MM.1S (cell line): ENCODE results near the gene ENOSF1.

Source experiments
- DNase-seq: peaks from one replicate; pipeline ENCODE4 v3.0.0-alpha.2; 2015
- H2AFZ ChIP-seq: fragments of 300-600 bp; sonication (generic); 2 replicates; pipeline ENCODE4 v1.6.0; 2016; ENCODE audit warnings: antibody characterized with exemption, low read length
- H3F3A ChIP-seq: fragments of 300-600 bp; sonication (generic); 2 replicates; pipeline ENCODE4 v1.6.1; 2016; ENCODE audit warnings: mild to moderate bottlenecking, antibody characterized with exemption, low read length, moderate library complexity, mixed read lengths; ENCODE audit not compliant: insufficient read depth
- H3K27ac ChIP-seq: fragments of 300-600 bp; sonication (generic); 2 replicates; pipeline ENCODE4 v1.5.1; 2016; ENCODE audit warnings: mild to moderate bottlenecking, low read length
- H3K27me3 ChIP-seq: fragments of 300-600 bp; sonication (generic); replicated peaks from 2 replicates; pipeline ENCODE4 v1.6.0; 2016; ENCODE audit warnings: low read length; ENCODE audit not compliant: insufficient read depth
- H3K36me3 ChIP-seq: fragments of 300-600 bp; sonication (generic); replicated peaks from 2 replicates; pipeline ENCODE4 v1.6.1; 2016; ENCODE audit warnings: mild to moderate bottlenecking, low read length, mixed read lengths; ENCODE audit not compliant: insufficient read depth
- H3K4me1 ChIP-seq: fragments of 300-600 bp; sonication (generic); 2 replicates; pipeline ENCODE4 v1.6.1; 2016; ENCODE audit warnings: low read length, mixed read lengths
- H3K4me2 ChIP-seq: fragments of 300-600 bp; sonication (generic); 2 replicates; pipeline ENCODE4 v1.6.0; 2016; ENCODE audit warnings: low read depth, low read length
- H3K4me3 ChIP-seq: fragments of 300-600 bp; sonication (generic); 2 replicates; pipeline ENCODE4 v1.5.1; 2016; ENCODE audit warnings: low read length, mixed read lengths
- H3K79me2 ChIP-seq: fragments of 300-600 bp; sonication (generic); 2 replicates; pipeline ENCODE4 v1.6.1; 2016; ENCODE audit warnings: mixed run types, low read length, mixed read lengths
- H3K9ac ChIP-seq: fragments of 300-600 bp; sonication (generic); 2 replicates; pipeline ENCODE4 v1.6.1; 2016; ENCODE audit warnings: low read length, mixed read lengths
- H3K9me2 ChIP-seq: fragments of 300-600 bp; sonication (generic); replicated peaks from 2 replicates; pipeline ENCODE4 v1.6.1; 2016; ENCODE audit warnings: mild to moderate bottlenecking, low read length, mixed read lengths; ENCODE audit not compliant: insufficient read depth
- H3K9me3 ChIP-seq: fragments of 300-600 bp; sonication (generic); replicated peaks from 2 replicates; pipeline ENCODE4 v1.6.1; 2016; ENCODE audit warnings: mild to moderate bottlenecking, low read length, mixed read lengths; ENCODE audit not compliant: insufficient read depth
- H4K20me1 ChIP-seq: fragments of 300-600 bp; sonication (generic); 2 replicates; pipeline ENCODE4 v1.6.1; 2016; ENCODE audit warnings: mild to moderate bottlenecking, low read length, moderate library complexity, mixed read lengths; ENCODE audit not compliant: insufficient read depth
- CTCF ChIP-seq: fragments of 300-600 bp; sonication (generic); IDR thresholded peaks from 2 replicates; pipeline ENCODE4 v1.5.1; 2016; ENCODE audit warnings: antibody characterized with exemption, low read length, mixed read lengths
- EZH2 ChIP-seq: fragments of 300-600 bp; sonication (generic); optimal IDR thresholded peaks from 2 replicates; pipeline ENCODE3; 2017; ENCODE audit warnings: low read depth, mild to moderate bottlenecking, antibody characterized with exemption, low read length, mixed read lengths
- EZH2phosphoT487 ChIP-seq: fragments of 300-600 bp; sonication (generic); IDR thresholded peaks from 2 replicates; pipeline ENCODE4 v1.6.1; 2018; ENCODE audit warnings: antibody characterized with exemption, low read length

ENOSF1 gene

GRCh38 chr18:710418-711300, 1.8 kb downstream of the ENOSF1 start:
- H3K4me3 ChIP-seq = no peak overlapping the region
- no peaks in the 10 kb centered on the region for H4K20me1 ChIP-seq
- TF ChIP-seq EZH2phosphoT487 = no peak
- no peak for TF ChIP-seq CTCF
- no peak for TF ChIP-seq EZH2
- no peak for DNase-seq
- no peak overlapping the region for H3K27ac ChIP-seq
- H3K27me3 ChIP-seq = no peaks in the 10 kb centered on the region
- H3K9me3 ChIP-seq = no peaks in the 10 kb centered on the region
- no peaks in the 10 kb centered on the region for H3K9me2 ChIP-seq
- peaks cover 16% of the 10 kb centered on the region for H3K79me2 ChIP-seq
- H3F3A ChIP-seq = no peaks in the 10 kb centered on the region
- no peaks in the 10 kb centered on the region for H3K4me1 ChIP-seq
- no peaks in the 10 kb centered on the region for H3K36me3 ChIP-seq
- no peak overlapping the region for H2AFZ ChIP-seq
- H3K4me2 ChIP-seq = peak overlapping the region; percentile 98; the same call in 1 of the 2 replicates
- H3K9ac ChIP-seq = peak overlapping the region; percentile 91; the same call in 1 of the 2 replicates

GRCh38 chr18:709771-710170, 2.7 kb downstream of the ENOSF1 start:
- Histone ChIP-seq H3F3A (no peaks in the 10 kb centered on the region), H3K9me3 (no peaks in the 10 kb centered on the region), H3K27me3 (no peaks in the 10 kb centered on the region), H4K20me1 (no peaks in the 10 kb centered on the region), H3K4me3 (no peak overlapping the region), H3K9me2 (no peaks in the 10 kb centered on the region), H3K27ac (no peak overlapping the region), H3K36me3 (no peaks in the 10 kb centered on the region), H3K79me2 (peaks cover 16% of the 10 kb centered on the region), H3K4me2 (no peak overlapping the region), H3K4me1 (no peaks in the 10 kb centered on the region), H3K9ac (no peak overlapping the region), H2AFZ (no peak overlapping the region)
- no peak for TF ChIP-seq EZH2phosphoT487
- TF ChIP-seq CTCF = no peak
- no peak for TF ChIP-seq EZH2
- no peak for DNase-seq

GRCh38 chr18:708096-708495, 4.3 kb downstream of the ENOSF1 start:
- H3K9me2 ChIP-seq = no peaks in the 10 kb centered on the region
- H4K20me1 ChIP-seq = no peaks in the 10 kb centered on the region
- no peaks in the 10 kb centered on the region for H3K9me3 ChIP-seq
- no peaks in the 10 kb centered on the region for H3F3A ChIP-seq
- H3K27ac ChIP-seq = no peak overlapping the region
- H3K9ac ChIP-seq = no peak overlapping the region
- H3K27me3 ChIP-seq = no peaks in the 10 kb centered on the region
- no peaks in the 10 kb centered on the region for H3K4me1 ChIP-seq
- TF ChIP-seq EZH2 (no peak), EZH2phosphoT487 (no peak), CTCF (no peak)
- H3K4me3 ChIP-seq = no peak overlapping the region
- H3K36me3 ChIP-seq = no peaks in the 10 kb centered on the region
- H2AFZ ChIP-seq = no peak overlapping the region
- no peak for DNase-seq
- H3K4me2 ChIP-seq = no peak overlapping the region
- H3K79me2 ChIP-seq = peaks cover 16% of the 10 kb centered on the region
